ENCODE results near the gene TENT4B.

TENT4B gene

GRCh38 chr16:50192386-50193050 is 39.4 kb downstream of the TENT4B start:
- peaks cover 5% of the 10 kb centered on the region for H3K4me1 Mint-ChIP-seq
- H3K27me3 Mint-ChIP-seq (ENCODE audit: low read depth), result no peaks in the 10 kb centered on the region
- no peak for TF ChIP-seq CTCF (IDR thresholded peaks at IDR 0.05; ENCODE audit: unreplicated experiment in 3 of 3)
- no peak overlapping the region for H3K4me3 Mint-ChIP-seq
- H3K36me3 Mint-ChIP-seq (ENCODE audit: low read depth), result peaks cover 19% of the 10 kb centered on the region
- no peaks in the 10 kb centered on the region for H3K9me3 Mint-ChIP-seq
- H3K27ac Mint-ChIP-seq, result no peak overlapping the region

- no peaks in the 10 kb centered on the region for H3K27me3 Mint-ChIP-seq (ENCODE audit: low read depth)
- no peak overlapping the region for H3K27ac Mint-ChIP-seq
- H3K4me1 Mint-ChIP-seq, result peaks cover 5% of the 10 kb centered on the region
- no peaks in the 10 kb centered on the region for H3K9me3 Mint-ChIP-seq
- no peak for TF ChIP-seq CTCF (IDR thresholded peaks at IDR 0.05; ENCODE audit: unreplicated experiment in 3 of 3)
- peaks cover 22% of the 10 kb centered on the region for H3K36me3 Mint-ChIP-seq (ENCODE audit: low read depth)
- no peak overlapping the region for H3K4me3 Mint-ChIP-seq
Observed at GRCh38 chr16:50193594-50193993, 40.5 kb downstream of the TENT4B start.

GRCh38 chr16:50195276-50195675 is 42.2 kb downstream of the TENT4B start:
- Mint-ChIP-seq H3K27me3 (ENCODE audit: low read depth) (no peaks in the 10 kb centered on the region), H3K36me3 (ENCODE audit: low read depth) (peaks cover 29% of the 10 kb centered on the region), H3K9me3 (no peaks in the 10 kb centered on the region), H3K27ac (peak overlapping the region; percentile 14 to 18 (median 15)), H3K4me1 (peaks cover 5% of the 10 kb centered on the region), H3K4me3 (no peak overlapping the region)
- TF ChIP-seq CTCF (IDR thresholded peaks at IDR 0.05; ENCODE audit: unreplicated experiment in 3 of 3), result no peak

- Mint-ChIP-seq H3K27me3 (ENCODE audit: low read depth) (no peaks in the 10 kb centered on the region), H3K4me1 (peaks cover 5% of the 10 kb centered on the region), H3K9me3 (no peaks in the 10 kb centered on the region), H3K36me3 (ENCODE audit: low read depth) (peaks cover 29% of the 10 kb centered on the region), H3K4me3 (no peak overlapping the region), H3K27ac (no peak overlapping the region)
- no peak for TF ChIP-seq CTCF (IDR thresholded peaks at IDR 0.05; ENCODE audit: unreplicated experiment in 3 of 3)
Observed at GRCh38 chr16:50195756-50196155, 42.6 kb downstream of the TENT4B start.

- no peaks in the 10 kb centered on the region for H3K9me3 Mint-ChIP-seq
- H3K27ac Mint-ChIP-seq, result no peak overlapping the region
- no peak overlapping the region for H3K4me3 Mint-ChIP-seq
- H3K27me3 Mint-ChIP-seq (ENCODE audit: low read depth), result no peaks in the 10 kb centered on the region
- peaks cover 8% of the 10 kb centered on the region for H3K4me1 Mint-ChIP-seq
- peaks cover 29% of the 10 kb centered on the region for H3K36me3 Mint-ChIP-seq (ENCODE audit: low read depth)
- TF ChIP-seq CTCF (IDR thresholded peaks at IDR 0.05; ENCODE audit: unreplicated experiment in 3 of 3), result no peak
Observed at GRCh38 chr16:50197582-50197981, 44.5 kb downstream of the TENT4B start.

- H3K4me3 Mint-ChIP-seq, result no peak overlapping the region
- no peaks in the 10 kb centered on the region for H3K27me3 Mint-ChIP-seq (ENCODE audit: low read depth)
- no peaks in the 10 kb centered on the region for H3K9me3 Mint-ChIP-seq
- H3K36me3 Mint-ChIP-seq (ENCODE audit: low read depth), result peaks cover 20% of the 10 kb centered on the region
- no peak for TF ChIP-seq CTCF (IDR thresholded peaks at IDR 0.05; ENCODE audit: unreplicated experiment in 3 of 3)
- no peak overlapping the region for H3K27ac Mint-ChIP-seq
- peaks cover 20% of the 10 kb centered on the region for H3K4me1 Mint-ChIP-seq
Observed at GRCh38 chr16:50198802-50199403, 45.8 kb downstream of the TENT4B start.
